Stimulated activated CD4-positive, alpha-beta T cell treated with anti-CD3 and anti-CD28 coated beads, Interleukin-4, amount 100 ng/mL, for 48 hours (primary cell): ENCODE measurements around the gene TBXA2R.
"Not testable (repeated sequence)": the region's sequence is repeated elsewhere in the genome, so short reads cannot be mapped to it uniquely, and the experiment has no call there.

Experiments
- DNase-seq, 2 donors: peaks; one replicate each; pipeline ENCODE4 v3.0.0-alpha.2; 2020; ENCODE audit warnings: low read depth in 2 of 2

The TBXA2R gene

GRCh38 chr19:3639479-3639878 lies 32.8 kb upstream of the TBXA2R start:
- DNase-seq, result no peak

GRCh38 chr19:3638208-3639193 lies 31.8 kb upstream of the TBXA2R start:
- no peak for DNase-seq

- no peak for DNase-seq
Observed at GRCh38 chr19:3637621-3638020, 30.9 kb upstream of the TBXA2R start.

- no peak for DNase-seq
Observed at GRCh38 chr19:3636962-3637361, 30.3 kb upstream of the TBXA2R start.

GRCh38 chr19:3636506-3636905 lies 29.8 kb upstream of the TBXA2R start:
- no peak for DNase-seq

GRCh38 chr19:3634496-3635045 lies 27.9 kb upstream of the TBXA2R start:
- DNase-seq, result no peak

GRCh38 chr19:3633559-3633988 lies 26.9 kb upstream of the TBXA2R start:
- DNase-seq, result no peak

- no peak for DNase-seq
Observed at GRCh38 chr19:3632739-3633558, 26.3 kb upstream of the TBXA2R start.

GRCh38 chr19:3632098-3632497 lies 25.4 kb upstream of the TBXA2R start:
- DNase-seq, result no peak

- no peak for DNase-seq
Observed at GRCh38 chr19:3631053-3631861, 24.6 kb upstream of the TBXA2R start.

- not testable (repeated sequence) for DNase-seq
Observed at GRCh38 chr19:3628766-3629165, 22.1 kb upstream of the TBXA2R start.

GRCh38 chr19:3627351-3627723 lies 20.7 kb upstream of the TBXA2R start:
- DNase-seq, result no peak

GRCh38 chr19:3626473-3627350 lies 20.0 kb upstream of the TBXA2R start, which contains the start of gene CACTIN:
Gene CACTIN (minus strand): TSS chr19:3626790. CDS start chr19:3626762, 28 bp downstream.
- DNase-seq, result peak; percentile 98 to 99

GRCh38 chr19:3625996-3626472 lies 19.4 kb upstream of the TBXA2R start:
- DNase-seq, result peak in 1 of 2 donors; percentile 27

- no peak for DNase-seq
Observed at GRCh38 chr19:3623716-3624115, 17.0 kb upstream of the TBXA2R start.

- no peak for DNase-seq
Observed at GRCh38 chr19:3622224-3622623, 15.5 kb upstream of the TBXA2R start.

GRCh38 chr19:3621689-3622088 lies 15.0 kb upstream of the TBXA2R start:
- DNase-seq, result no peak

- no peak for DNase-seq
Observed at GRCh38 chr19:3620817-3621547, 14.3 kb upstream of the TBXA2R start.

- no peak for DNase-seq
Observed at GRCh38 chr19:3620145-3620816, 13.6 kb upstream of the TBXA2R start.
